T1000 (cell line): ENCODE results near the gene ARHGAP24.
"Not testable (repeated sequence)": the region's sequence is repeated elsewhere in the genome, so short reads cannot be mapped to it uniquely, and the experiment has no call there.

ENCODE experiments used
- DNase-seq: peaks from one replicate; lab custom pipeline; 2025; ENCODE audit warnings: mixed read lengths; lab: John Stamatoyannopoulos, UW

Gene ARHGAP24

DNA sequence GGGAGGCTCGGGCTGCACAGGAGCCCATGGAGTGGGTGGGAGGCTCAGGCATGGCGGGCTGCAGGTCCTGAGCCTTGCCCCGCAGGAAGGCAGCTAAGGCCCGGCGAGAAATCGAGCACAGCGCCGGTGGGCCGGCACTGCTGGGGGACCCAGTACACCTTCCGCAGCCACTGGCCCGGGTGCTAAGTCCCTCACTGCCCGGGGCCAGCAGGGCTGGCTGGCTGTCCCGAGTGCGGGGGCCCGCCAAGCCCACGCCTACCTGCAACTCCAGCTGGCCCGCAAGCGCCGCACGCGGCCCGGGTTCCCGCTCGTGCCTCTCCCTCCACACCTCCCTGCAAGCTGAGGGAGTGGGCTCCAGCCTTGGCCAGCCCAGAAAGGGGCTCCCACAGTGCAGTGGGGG, 546.7 kb downstream of the ARHGAP24 start:
- DNase-seq: not testable (repeated sequence)

DNA sequence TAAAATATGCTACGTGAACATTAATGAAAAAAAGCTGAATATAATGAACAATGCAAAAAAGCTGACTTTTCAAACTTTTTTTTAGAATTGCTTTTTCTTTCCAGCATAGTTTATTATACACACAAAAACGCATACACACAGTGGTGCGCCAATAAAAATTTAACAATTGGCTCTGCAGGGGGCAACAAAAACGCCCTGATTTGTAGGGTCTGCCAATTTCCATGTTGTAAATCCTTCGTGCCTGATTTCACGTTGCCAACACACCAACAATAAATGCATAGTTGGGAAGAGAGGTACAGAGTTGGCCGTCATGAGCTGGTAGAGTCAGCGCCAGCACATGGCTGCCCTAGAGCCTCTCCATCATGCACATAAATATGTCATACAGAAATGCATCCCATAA, 551.8 kb downstream of the ARHGAP24 start:
- DNase-seq: no peak

DNA sequence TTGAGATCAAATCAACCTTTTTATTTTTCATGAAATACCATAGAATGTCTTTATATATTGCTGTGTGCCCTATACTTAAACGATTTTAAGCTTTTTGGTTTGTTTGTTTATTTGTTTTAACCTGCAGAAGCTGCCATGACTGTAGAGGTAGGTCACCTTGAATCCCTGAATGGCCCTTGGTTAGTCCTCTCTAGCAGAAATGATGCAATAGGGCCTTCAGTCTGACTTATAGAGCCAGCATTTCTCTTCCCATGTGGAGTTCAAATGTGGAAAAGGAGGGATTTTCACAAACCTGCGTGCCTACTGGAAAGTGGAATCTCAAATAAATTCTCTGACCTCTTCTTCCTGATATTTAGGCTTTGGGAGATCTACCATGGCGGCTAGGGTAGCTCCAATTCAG, 557.0 kb downstream of the ARHGAP24 start:
- DNase-seq: no peak

DNA sequence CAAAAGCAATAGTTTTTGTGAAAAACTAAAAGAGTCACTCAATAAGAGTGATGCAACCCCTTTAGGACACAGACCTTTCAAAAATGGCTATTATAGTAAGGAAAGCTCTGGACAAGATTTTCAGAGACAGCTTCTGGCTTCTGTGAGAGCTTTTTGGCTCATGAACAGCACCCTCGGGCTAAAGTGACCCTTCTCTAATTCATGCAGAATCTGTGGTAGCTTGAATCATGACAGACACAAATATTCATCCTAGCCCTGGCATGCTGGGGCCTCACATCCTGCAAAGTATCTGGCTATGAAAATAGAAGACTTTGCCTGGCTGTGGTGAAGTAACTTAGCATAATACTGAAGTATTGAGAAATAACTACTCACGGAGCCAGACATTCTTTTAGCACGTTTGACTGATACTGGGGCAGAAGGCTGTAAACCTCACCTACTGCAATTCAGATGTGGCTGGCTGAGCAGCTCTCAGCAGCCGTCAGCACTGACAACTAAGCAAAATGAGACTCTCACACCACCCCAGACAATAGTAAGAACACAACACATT, 557.6 kb downstream of the ARHGAP24 start:
- DNase-seq: no peak

DNA sequence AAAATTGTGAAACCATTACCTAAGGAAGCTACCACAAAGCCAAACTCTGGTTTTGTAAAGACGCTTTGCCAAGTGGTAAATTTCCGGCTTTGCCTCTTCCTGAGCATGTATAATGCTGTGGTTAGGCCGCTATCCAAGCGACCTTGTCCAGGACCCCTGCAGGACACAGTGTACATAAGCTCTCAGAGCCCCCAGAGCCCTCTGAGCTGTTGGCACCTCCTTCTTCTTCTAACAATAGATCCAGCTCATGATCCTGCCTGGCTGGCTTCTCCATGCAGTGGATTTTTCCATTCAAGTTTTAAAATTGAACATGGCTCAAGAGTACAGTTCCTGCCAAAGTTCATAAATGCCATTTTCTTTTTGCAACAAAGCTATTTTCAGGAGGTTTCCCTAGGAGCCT, 558.2 kb downstream of the ARHGAP24 start:
- no peak for DNase-seq

DNA sequence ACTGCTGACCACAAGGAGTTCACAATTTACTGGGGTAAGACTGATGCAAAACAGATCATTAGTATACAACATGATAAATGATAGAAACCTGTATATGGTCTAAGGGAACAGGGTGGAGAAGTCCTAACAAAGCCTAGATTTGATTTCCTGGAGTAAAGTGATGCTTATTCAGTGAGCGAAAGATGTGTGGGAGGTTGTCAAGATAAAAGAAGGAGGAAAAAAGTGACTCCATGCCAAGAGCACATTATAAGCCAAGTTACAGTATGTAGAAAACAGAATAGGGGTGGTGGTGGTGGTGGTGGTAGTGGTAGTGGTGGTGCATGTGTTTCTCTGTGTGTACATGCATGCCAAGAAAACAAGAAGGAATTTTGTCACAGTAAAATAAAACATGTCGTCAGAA, 559.7 kb downstream of the ARHGAP24 start:
- no peak for DNase-seq

DNA sequence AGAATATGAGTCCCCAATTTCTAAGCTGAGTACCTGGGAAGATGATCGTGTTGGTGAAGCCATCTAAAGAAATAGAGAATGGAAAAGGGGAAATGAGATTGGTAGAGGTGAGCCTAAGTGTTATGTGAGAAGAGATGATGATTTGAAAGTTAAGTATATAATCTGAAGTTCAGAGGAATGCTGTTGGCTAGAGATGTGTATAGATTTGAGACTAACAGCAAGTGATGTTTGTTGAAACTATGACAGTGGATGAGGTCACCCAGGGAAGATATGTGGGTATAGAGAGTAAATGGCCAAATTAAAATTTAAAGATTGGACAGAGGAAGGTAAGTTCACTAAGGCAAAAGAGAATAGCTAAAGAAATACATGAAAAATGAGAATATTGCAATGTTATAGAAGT, 560.7 kb downstream of the ARHGAP24 start:
- no peak for DNase-seq

DNA sequence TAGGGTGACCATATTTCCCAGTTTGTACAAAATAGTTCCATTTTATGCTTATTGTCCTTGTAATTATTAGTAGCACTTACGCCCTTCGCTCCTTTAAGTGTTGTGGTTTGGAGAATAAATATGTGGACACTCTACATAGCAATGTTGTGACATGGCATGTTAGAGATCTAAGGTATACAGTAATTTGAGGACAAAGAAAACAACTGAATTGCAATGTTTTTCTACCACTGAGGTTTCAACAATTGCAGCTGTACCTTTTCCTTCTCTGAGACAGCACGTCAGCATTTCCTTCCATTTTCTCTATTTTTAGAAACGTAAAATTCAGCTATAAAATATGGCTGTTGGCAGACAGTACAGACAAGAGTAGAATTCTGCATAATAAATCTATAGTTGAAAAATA, 561.8 kb downstream of the ARHGAP24 start:
- DNase-seq: no peak

DNA sequence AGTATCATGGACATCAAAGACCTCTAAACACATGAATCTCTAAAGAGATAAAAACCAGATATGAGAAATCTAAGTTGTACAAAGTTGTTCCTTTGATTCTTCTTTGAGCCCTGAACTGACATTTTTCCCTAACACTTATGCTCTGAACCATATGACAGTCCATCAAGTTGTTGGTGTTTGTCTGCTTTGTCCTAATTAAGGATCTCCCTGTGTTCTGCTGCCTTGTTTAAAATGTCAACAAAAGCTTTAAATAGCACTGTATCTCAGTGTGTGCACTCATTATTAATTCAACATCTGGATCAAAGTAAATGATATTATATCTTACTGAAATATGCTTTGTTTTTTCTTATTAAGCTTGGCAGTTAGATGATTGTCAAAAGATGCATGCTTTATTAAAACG, 563.1 kb downstream of the ARHGAP24 start:
- DNase-seq: no peak

DNA sequence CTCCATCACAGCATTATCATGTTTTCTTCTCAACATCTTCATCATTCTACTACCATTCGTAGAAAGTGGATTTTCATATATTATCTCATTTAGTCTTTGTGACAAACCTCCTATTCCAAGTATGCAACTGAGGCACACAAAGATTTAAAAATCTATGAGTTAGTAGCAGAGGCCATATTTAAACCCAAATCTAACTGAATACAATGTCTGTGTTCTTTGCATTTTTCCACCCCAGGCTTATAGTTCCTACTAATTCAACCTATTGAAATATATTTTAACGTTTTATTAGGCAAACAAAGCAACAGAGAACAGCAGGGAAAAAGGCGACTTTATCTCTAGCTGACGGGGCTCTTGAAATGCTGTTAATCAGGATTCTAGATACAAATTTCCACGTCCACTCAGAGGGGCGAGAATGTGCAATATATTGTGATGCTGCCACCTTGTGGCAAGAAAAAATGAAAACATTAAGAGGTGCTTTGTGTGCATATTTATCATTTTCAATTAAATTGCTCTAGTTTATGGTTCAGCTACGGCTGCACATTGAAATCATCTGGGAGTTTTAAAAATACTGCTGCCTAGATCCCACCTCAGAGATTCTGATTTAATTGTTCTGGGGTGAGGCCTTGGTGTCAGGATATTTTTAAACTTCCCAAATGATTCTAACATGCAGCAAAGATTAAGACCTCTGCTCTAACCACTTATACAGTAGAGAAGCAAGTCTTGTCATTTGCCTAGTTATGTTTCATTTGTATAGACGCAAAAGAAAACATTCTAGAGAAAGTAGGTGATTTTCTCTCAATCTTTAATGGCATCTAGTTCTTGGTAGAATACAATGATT, 569.0 kb downstream of the ARHGAP24 start:
- DNase-seq: no peak

DNA sequence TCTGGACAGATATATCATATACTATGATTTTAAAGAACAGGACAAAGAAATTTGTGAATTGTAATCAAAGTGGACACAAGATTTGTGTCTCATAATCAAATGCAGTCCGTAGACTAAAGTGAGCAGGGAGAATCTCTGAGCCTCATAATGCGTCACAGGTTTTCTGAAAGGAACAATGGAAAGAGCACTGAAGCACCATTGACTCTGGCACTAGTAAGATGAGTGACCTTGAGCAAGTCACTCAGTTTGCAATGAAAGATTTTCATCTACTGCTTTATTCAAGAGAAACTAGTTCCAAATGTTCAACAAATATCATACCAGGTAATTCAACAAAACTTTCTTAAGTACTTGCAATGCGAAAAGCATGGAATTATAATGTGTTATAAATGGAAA, 569.6 kb downstream of the ARHGAP24 start:
- DNase-seq: no peak

DNA sequence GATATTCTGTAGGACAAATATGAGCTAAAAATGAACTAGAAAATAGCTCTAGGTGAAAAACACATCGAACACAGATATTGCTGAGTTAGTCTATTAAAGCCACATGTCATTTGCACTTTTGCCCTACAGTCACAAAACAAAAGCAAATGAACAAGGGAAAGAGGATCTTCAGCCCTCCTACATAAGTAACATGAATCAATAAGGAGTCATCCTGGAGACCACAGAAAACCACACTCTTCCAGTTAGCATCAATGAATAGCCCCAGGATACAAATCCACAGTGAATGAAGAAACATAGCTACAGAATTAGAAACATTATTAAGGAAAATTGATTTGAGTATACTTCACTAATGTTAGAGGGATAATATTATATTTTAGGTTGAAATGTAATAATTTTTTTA, 573.5 kb downstream of the ARHGAP24 start:
- no peak for DNase-seq

DNA sequence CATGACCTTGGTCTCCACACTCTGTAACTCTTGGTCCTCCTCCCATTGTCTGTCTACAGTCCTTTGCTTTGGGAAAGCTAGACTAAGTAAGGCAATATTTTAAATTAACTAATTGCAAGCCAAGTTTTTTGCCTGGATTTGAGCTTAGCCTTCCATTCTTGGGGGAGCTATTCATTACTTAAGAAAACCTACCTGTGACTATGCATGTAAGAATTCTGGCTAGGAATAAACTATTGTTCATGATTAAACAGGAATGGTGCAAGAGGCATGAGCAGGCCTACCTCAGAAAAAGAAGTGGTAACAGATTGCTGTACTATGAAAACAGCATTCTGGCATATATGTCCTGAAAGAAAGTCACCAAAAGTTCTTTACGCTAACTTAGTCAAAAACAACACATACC, 575.5 kb downstream of the ARHGAP24 start:
- DNase-seq: no peak
